ENCODE results near the gene SBK1. TPM values are rescaled to one million over a fixed set of nuclear protein-coding genes. Genes with fewer than 3 reads are reported as not detected.

The SBK1 gene
- total and polyA plus RNA-seq, 2 of the 4 experiments (the other 2 are of a cell fraction), result under 0.01 to 0.05 TPM

- dilution Hi-C loops (cut with HindIII; ENCODE audit: low sequenced_read_pairs, unreplicated experiment), result no loop called here
- no TSS peak for BruUV-seq (replicated peaks)
- H3K4me2 ChIP-seq (ENCODE audit: low read depth, low read length), result no peak overlapping the region
- no CpG with 5 or more reads among the region's 4 CpGs for WGBS, 2 experiments (ENCODE audit: extremely low coverage in 2 of 2, insufficient read length in 1 of 2)
- CTCF ChIA-PET, result no interaction called here
- no peak overlapping the region for H3K27ac ChIP-seq (ENCODE audit: insufficient read depth, low read length)
- no peak overlapping the region for H2BK120ac ChIP-seq (ENCODE audit: low read depth, low read length)
- H3K4ac ChIP-seq (ENCODE audit: low read depth, low read length), result no peak overlapping the region
- no peak for ATAC-seq (ENCODE audit: low read depth)
- H3K4me1 ChIP-seq (ENCODE audit: control insufficient read depth, insufficient read depth, low read length), result no peaks in the 10 kb centered on the region
- intact Hi-C loops (cut with micrococcal nuclease), result no loop called here
- no peak overlapping the region for H2BK5ac ChIP-seq (ENCODE audit: low read depth, low read length, poor library complexity, severe bottlenecking)
- no peak overlapping the region for H4K5ac ChIP-seq (ENCODE audit: low read depth, low read length)
- peaks cover 7% of the 10 kb centered on the region; the same call in 1 of the 2 replicates for H4K20me1 ChIP-seq (ENCODE audit: insufficient read depth, low read length)
- H3K36me3 ChIP-seq (ENCODE audit: control insufficient read depth, insufficient read depth, low read length), result no peaks in the 10 kb centered on the region
- POLR2A ChIA-PET (ENCODE audit: unreplicated experiment), result no interaction called here
- H3K27me3 ChIP-seq (ENCODE audit: control insufficient read depth, insufficient read depth, low read length), result peaks cover 32% of the 10 kb centered on the region
- H3K18ac ChIP-seq (ENCODE audit: low read depth, low read length), result no peak overlapping the region
- H2AK5ac ChIP-seq (ENCODE audit: low read depth, low read length), result no peak overlapping the region
- no peak overlapping the region for H2AK9ac ChIP-seq (replicated peaks; ENCODE audit: low read depth, low read length, poor library complexity)
- no peak for DNase-seq
- no peak overlapping the region for H3K56ac ChIP-seq (ENCODE audit: extremely low read depth, insufficient read depth, low read length)
- no peak overlapping the region for H4K91ac ChIP-seq (ENCODE audit: insufficient read depth, low read depth, low read length)
- no peak overlapping the region for H2BK15ac ChIP-seq (ENCODE audit: low read depth, low read length)
- TF ChIP-seq CTCF (conservative IDR thresholded peaks at IDR 0.05; ENCODE audit: low read depth, low read length), result no peak
- no peak for TF ChIP-seq CHD1 (IDR thresholded peaks at IDR 0.05; ENCODE audit: low read depth, low read length)
- TF ChIP-seq MAFK (IDR thresholded peaks at IDR 0.05; ENCODE audit: low read depth, low read length), result no peak
- TF ChIP-seq ELK1 (IDR thresholded peaks at IDR 0.05; ENCODE audit: borderline replicate concordance, low read depth, low read length), result no peak
- no peak for TF ChIP-seq CEBPB (IDR thresholded peaks at IDR 0.05; ENCODE audit: low read depth, low read length)
- in situ Hi-C loops (cut with MboI; ENCODE audit: low sequenced_read_pairs), result loop anchor here (10.0 kb wide), 1 partner anchor 306 kb away; no protein-coding TSS in a partner anchor
- H2BK20ac ChIP-seq (ENCODE audit: low read depth, low read length), result no peak overlapping the region
- no peak overlapping the region for H2AFZ ChIP-seq (replicated peaks; ENCODE audit: low read length, poor library complexity)
- no peaks in the 10 kb centered on the region for H3K9me1 ChIP-seq (ENCODE audit: insufficient read depth, low read length)
- H3K9me3 ChIP-seq (ENCODE audit: control insufficient read depth, insufficient read depth, low read length), result no peaks in the 10 kb centered on the region
- no peaks in the 10 kb centered on the region for H3K79me1 ChIP-seq (ENCODE audit: low read depth in 1 of 2, low read length in 2 of 2)
- H3K14ac ChIP-seq (replicated peaks; ENCODE audit: low read depth, low read length), result no peak overlapping the region
- H3K4me3 ChIP-seq (ENCODE audit: insufficient read depth, low read depth, low read length), result no peak overlapping the region
- no peak overlapping the region for H3K23ac ChIP-seq (ENCODE audit: low read depth, low read length)
- H4K8ac ChIP-seq (ENCODE audit: low read depth in 2 of 2, low read length in 2 of 2), result no peak overlapping the region
- H3K9ac ChIP-seq (ENCODE audit: low read depth, low read length), result no peak overlapping the region
Observed at GRCh38 chr16:28298511-28298878, 6.2 kb downstream of the SBK1 start.

All from IMR-90 (cell line).